Right kidney (tissue), 1 donor: ENCODE results near the gene CDC40.
"Not testable (repeated sequence)": the region's sequence is repeated elsewhere in the genome, so short reads cannot be mapped to it uniquely, and the experiment has no call there.

Experiments
- DNase-seq: peaks from one replicate; pipeline ENCODE4 v3.0.0-alpha.2; 2016

CDC40 gene

DNA sequence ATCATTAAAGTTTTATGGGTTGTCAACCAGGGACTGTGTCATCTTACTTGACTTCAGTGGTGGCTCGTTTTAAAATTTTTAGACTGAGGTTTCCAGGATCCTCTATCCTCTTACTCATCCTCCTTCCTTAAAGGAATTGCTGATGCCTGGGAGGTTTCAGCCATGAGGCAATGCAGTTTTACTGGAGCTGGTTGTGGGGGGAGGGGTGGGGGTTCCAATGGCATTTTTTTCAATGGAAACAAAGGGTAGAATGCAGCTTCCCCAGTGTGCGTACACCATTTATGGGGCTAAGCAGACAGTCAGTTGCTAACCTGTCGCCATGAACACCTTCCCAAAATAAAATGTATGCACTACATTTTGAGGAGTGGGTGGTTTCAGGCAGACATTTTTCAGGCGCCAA lies 89.9 kb downstream of the CDC40 start:
- no peak for DNase-seq

DNA sequence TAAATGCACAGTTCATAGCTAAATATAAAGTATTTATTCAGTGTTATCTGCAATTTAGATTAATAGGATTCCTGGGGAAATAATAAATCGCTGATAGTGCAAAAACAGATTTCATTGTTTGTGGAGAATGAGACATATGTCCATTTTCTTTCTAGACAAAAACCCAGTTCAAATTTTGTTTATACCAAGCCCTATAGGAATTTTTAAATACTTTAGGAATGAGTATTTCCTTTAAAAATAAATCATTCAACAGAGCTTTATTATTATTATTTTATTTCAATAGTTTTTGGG lies 91.5 kb downstream of the CDC40 start:
- no peak for DNase-seq

DNA sequence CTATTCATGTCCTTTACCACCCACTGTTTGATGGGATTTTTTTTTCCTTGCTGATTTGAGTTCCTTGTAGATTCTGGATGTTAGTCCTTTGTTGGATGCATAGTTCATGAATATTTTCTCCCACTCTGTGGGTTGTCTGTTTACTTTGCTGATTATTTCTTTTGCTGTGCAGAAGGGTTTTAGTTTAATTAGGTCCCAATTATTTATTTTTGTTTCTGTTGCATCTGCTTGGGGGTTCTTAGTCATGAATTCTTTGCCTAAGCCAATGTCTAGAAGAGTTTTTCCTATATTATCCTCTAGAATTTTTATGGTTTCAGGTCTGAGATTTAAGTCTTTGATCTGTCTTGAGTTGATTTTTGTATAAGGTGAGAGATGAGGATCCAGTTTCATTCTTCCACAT lies 92.6 kb downstream of the CDC40 start:
- not testable (repeated sequence) for DNase-seq

DNA sequence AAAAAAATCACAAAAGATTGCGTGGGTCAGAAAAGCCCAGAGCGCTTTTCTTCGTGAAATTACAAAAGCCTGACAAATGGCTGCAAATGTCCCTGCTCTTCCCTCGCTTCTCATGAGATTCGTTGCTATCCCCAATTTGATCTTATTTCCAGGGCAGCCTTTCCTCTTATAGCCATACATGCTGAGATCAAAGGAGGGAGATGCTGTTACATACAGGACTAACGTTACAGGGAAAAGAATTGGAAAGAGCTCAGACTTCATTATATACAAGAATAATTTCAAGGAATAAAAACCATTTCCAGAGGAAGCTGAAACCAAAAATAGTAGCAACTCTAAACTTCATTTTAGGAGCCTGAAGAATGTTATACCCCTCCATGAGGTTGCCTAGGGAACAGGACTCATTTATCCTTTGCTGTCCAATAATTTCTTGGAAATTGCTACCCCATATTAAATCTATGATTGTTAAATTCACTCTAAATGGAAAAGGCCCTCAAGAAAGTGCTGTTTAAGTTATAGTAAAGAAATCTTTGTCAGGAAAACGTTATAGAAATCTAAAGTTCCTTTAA lies 97.0 kb downstream of the CDC40 start:
- DNase-seq, result no peak
